H1 (cell line): ENCODE results near the gene BIRC7.

Experiments used
- BRCA1 ChIP-seq: IDR thresholded peaks from 2 replicates; pipeline ENCODE4 v1.6.1; 2012; ENCODE audit warnings: low read depth, low read length, improper control_type of control experiment
- CBX8 ChIP-seq: fragments of 300-800, 300-1000 bp; sonication (generic); IDR thresholded peaks from 2 replicates; pipeline ENCODE4 v1.7.1; 2016; ENCODE audit warnings: low read depth, low read length, borderline replicate concordance
- CTCF ChIP-seq, 3 experiments: IDR thresholded peaks; 1 replicate in 2 of 3; 2 replicates in 1 of 3; pipeline versions ENCODE4 v1.5.1 to v1.6.1; 2011; ENCODE audit warnings: low read length in 3 of 3, mild to moderate bottlenecking in 3 of 3, inconsistent platforms in 2 of 3, low read depth in 1 of 3, moderate library complexity in 1 of 3; ENCODE audit not compliant: insufficient read depth in 1 of 3; ENCODE audit errors: control extremely low read depth in 1 of 3
- KDM1A ChIP-seq: fragments of 200-600, 300-600 bp; sonication (generic); IDR thresholded peaks from 2 replicates; pipeline ENCODE4 v1.7.1; 2016; ENCODE audit warnings: mild to moderate bottlenecking, low read length, borderline replicate concordance
- MAFK ChIP-seq: IDR thresholded peaks from 2 replicates; pipeline ENCODE4 v1.6.1; 2012; ENCODE audit warnings: low read depth, mild to moderate bottlenecking, improper control_type of control experiment, low read length
- POLR2A ChIP-seq, 2 experiments: IDR thresholded peaks; 1 replicate in 1 of 2; 2 replicates in 1 of 2; pipeline ENCODE4 v1.6.1; 2011; ENCODE audit warnings: low read depth in 2 of 2, low read length in 2 of 2, mild to moderate bottlenecking in 2 of 2; ENCODE audit errors: control extremely low read depth in 1 of 2
- SP4 ChIP-seq: IDR thresholded peaks from 2 replicates; pipeline ENCODE4 v1.6.1; 2012; ENCODE audit warnings: low read length, inconsistent platforms
- SUZ12 ChIP-seq: fragments of 200-600 bp; sonication (generic); IDR thresholded peaks from 2 replicates; pipeline ENCODE4 v1.6.1; 2012; ENCODE audit warnings: mild to moderate bottlenecking, inconsistent platforms, low read length, moderate library complexity, mixed read lengths
- TEAD4 ChIP-seq: IDR thresholded peaks from 2 replicates; pipeline ENCODE4 v1.6.1; 2012; ENCODE audit warnings: low read depth, low read length, inconsistent platforms, mixed read lengths
- YY1 ChIP-seq: IDR thresholded peaks from 2 replicates; pipeline ENCODE4 v1.6.1; 2011; ENCODE audit warnings: low read depth, mild to moderate bottlenecking, low read length

- TF ChIP-seq CTCF (IDR thresholded peaks at IDR 0.05; ENCODE audit: control extremely low read depth in 1 of 3, insufficient read depth in 1 of 3, low read depth in 1 of 3, low read length in 3 of 3) (no peak), POLR2A (IDR thresholded peaks at IDR 0.05; ENCODE audit: control extremely low read depth in 1 of 2, low read depth in 2 of 2, low read length in 2 of 2) (no peak), MAFK (no peak), TEAD4 (no peak), SP4 (no peak), KDM1A (no peak), BRCA1 (no peak), CBX8 (no peak), SUZ12 (no peak), YY1 (no peak)
Observed at GRCh38 chr20:63238031-63238430, 2.3 kb downstream of the BIRC7 start.
